H1 (cell line): ENCODE measurements around the gene HDAC8. TPM values are rescaled to one million over a fixed set of nuclear protein-coding genes. Genes with fewer than 3 reads are reported as not detected.
"Not testable (repeated sequence)": the region's sequence is repeated elsewhere in the genome, so short reads cannot be mapped to it uniquely, and the experiment has no call there.

ENCODE experiments used
- CTCF ChIA-PET: fragments of 300-600 bp; sonication (Branson Sonifier 250); formaldehyde crosslinking; loops from one replicate; lab custom pipeline; 2021; ENCODE audit not compliant: partially characterized antibody; lab: Charles Lee
- POLR2A ChIA-PET: fragments of 300-600 bp; sonication (Branson Sonifier 250); formaldehyde crosslinking; loops from one replicate; lab custom pipeline; 2021; ENCODE audit warnings: inconsistent platforms; ENCODE audit not compliant: partially characterized antibody; lab: Charles Lee
- DNase-seq, 2 experiments: peaks; one replicate each; pipeline versions ENCODE4 v3.0.0 to v3.0.0-alpha.2; 2010 to 2022; ENCODE audit warnings: low spot score in 2 of 2, low read depth in 1 of 2, mixed read lengths in 1 of 2
- FAIRE-seq: peaks from 2 replicates; lab custom pipeline; 2011; peaks lifted over from hg19 to GRCh38; lab: Jason Lieb, UNC
- H2AFZ ChIP-seq: 2 replicates; pipeline ENCODE4 v1.8.1; 2012; ENCODE audit warnings: low read length, inconsistent platforms
- H2AK5ac ChIP-seq: 2 replicates; pipeline ENCODE4 v1.6.1; 2013; ENCODE audit warnings: low read depth, low read length
- H2BK120ac ChIP-seq: replicated peaks from 2 replicates; pipeline ENCODE3; 2013; ENCODE audit warnings: low read depth, low read length, inconsistent platforms
- H2BK12ac ChIP-seq: 2 replicates; pipeline ENCODE4 v1.6.1; 2013; ENCODE audit warnings: low read depth, low read length
- H2BK15ac ChIP-seq: 2 replicates; pipeline ENCODE4 v1.6.1; 2013; ENCODE audit warnings: low read length
- H2BK20ac ChIP-seq: 2 replicates; pipeline ENCODE4 v1.6.1; 2013; ENCODE audit warnings: low read length
- H2BK5ac ChIP-seq: 2 replicates; pipeline ENCODE4 v1.6.1; 2013; ENCODE audit warnings: low read depth, low read length
- H3K14ac ChIP-seq: 2 replicates; pipeline ENCODE4 v1.6.1; 2013; ENCODE audit warnings: inconsistent platforms; ENCODE audit not compliant: insufficient read length
- H3K18ac ChIP-seq: 2 replicates; pipeline ENCODE4 v1.6.1; 2013; ENCODE audit warnings: low read length; ENCODE audit errors: extremely low read depth
- H3K23ac ChIP-seq: 2 replicates; pipeline ENCODE4 v1.6.1; 2013; ENCODE audit warnings: inconsistent platforms; ENCODE audit not compliant: insufficient read length
- H3K23me2 ChIP-seq: 2 replicates; pipeline ENCODE4 v1.6.1; 2013; ENCODE audit warnings: low read depth, low read length
- H3K27ac ChIP-seq: 2 replicates; pipeline ENCODE4 v1.6.1; 2011; ENCODE audit warnings: low read depth, low read length, inconsistent platforms
- H3K27me3 ChIP-seq, 4 experiments: replicated peaks in 1 of 4; 1 replicate in 1 of 4; 2 replicates in 3 of 4; pipeline versions ENCODE4 v1.6.1 to v1.8.1; 2011 to 2013; ENCODE audit warnings: low read length in 3 of 4, mild to moderate bottlenecking in 3 of 4, inconsistent platforms in 2 of 4, mixed read lengths in 2 of 4, moderate library complexity in 1 of 4; ENCODE audit not compliant: control insufficient read depth in 3 of 4, insufficient read depth in 3 of 4; ENCODE audit errors: extremely low read depth in 1 of 4
- H3K36me3 ChIP-seq, 4 experiments: 2 replicates each; pipeline versions ENCODE4 v1.6.1 to v1.8.1; 2011 to 2013; ENCODE audit warnings: mild to moderate bottlenecking in 4 of 4, low read length in 3 of 4, moderate library complexity in 2 of 4, control low read depth in 1 of 4, inconsistent platforms in 1 of 4; ENCODE audit not compliant: insufficient read depth in 4 of 4, control insufficient read depth in 2 of 4
- H3K4ac ChIP-seq: replicated peaks from 2 replicates; pipeline ENCODE3; 2013; ENCODE audit warnings: low read length, low read depth, mixed read lengths, inconsistent platforms; ENCODE audit not compliant: insufficient read length
- H3K4me1 ChIP-seq, 4 experiments: replicated peaks in 1 of 4; 1 replicate in 1 of 4; 2 replicates in 3 of 4; pipeline versions ENCODE4 v1.6.1 to v1.8.1; 2011 to 2013; ENCODE audit warnings: low read length in 3 of 4, inconsistent platforms in 2 of 4, mixed read lengths in 1 of 4; ENCODE audit not compliant: insufficient read depth in 4 of 4, control insufficient read depth in 3 of 4
- H3K4me2 ChIP-seq, 2 experiments: 2 replicates each; pipeline versions ENCODE4 v1.6.1 to v1.8.1; 2011 to 2013; ENCODE audit warnings: low read depth in 2 of 2, low read length in 2 of 2, control low read depth in 1 of 2, inconsistent platforms in 1 of 2, mild to moderate bottlenecking in 1 of 2; ENCODE audit not compliant: insufficient read depth in 1 of 2
- H3K4me3 ChIP-seq, 4 experiments: fragments of 200-600, 300-600 bp in 1 of 4; sonication (generic), shearing (Covaris generic), sonication (Bioruptor Twin) in 1 of 4; 2 replicates each; pipeline versions ENCODE4 v1.5.1 to v1.8.1; 2011 to 2016; ENCODE audit warnings: low read length in 4 of 4, low read depth in 3 of 4, control low read depth in 2 of 4, inconsistent platforms in 2 of 4, mild to moderate bottlenecking in 2 of 4, mixed read lengths in 1 of 4, moderate library complexity in 1 of 4; ENCODE audit not compliant: insufficient read depth in 2 of 4; ENCODE audit errors: extremely low read depth in 1 of 4
- H3K56ac ChIP-seq: replicated peaks from 2 replicates; pipeline ENCODE3; 2013; ENCODE audit warnings: low read depth, mild to moderate bottlenecking, mixed read lengths, low read length, inconsistent platforms; ENCODE audit not compliant: insufficient read length
- H3K79me1 ChIP-seq: 2 replicates; pipeline ENCODE4 v1.6.1; 2013; ENCODE audit warnings: low read depth, low read length, control low read depth
- H3K79me2 ChIP-seq, 2 experiments: 2 replicates each; pipeline versions ENCODE4 v1.6.1 to v1.8.1; 2012 to 2013; ENCODE audit warnings: low read length in 2 of 2, mild to moderate bottlenecking in 2 of 2, inconsistent platforms in 1 of 2; ENCODE audit not compliant: insufficient read depth in 2 of 2, control insufficient read depth in 1 of 2
- H3K9ac ChIP-seq, 4 experiments: replicated peaks in 1 of 4; 1 replicate in 1 of 4; 2 replicates in 3 of 4; pipeline versions ENCODE4 v1.6.1 to v1.8.1; 2011 to 2013; ENCODE audit warnings: low read depth in 3 of 4, low read length in 3 of 4, control low read depth in 2 of 4, mild to moderate bottlenecking in 2 of 4, moderate library complexity in 2 of 4, inconsistent platforms in 1 of 4; ENCODE audit errors: extremely low read depth in 1 of 4
- H3K9me3 ChIP-seq, 2 experiments: 2 replicates each; pipeline versions ENCODE4 v1.6.1 to v1.8.1; 2012 to 2013; ENCODE audit warnings: mild to moderate bottlenecking in 2 of 2, moderate library complexity in 2 of 2, control low read depth in 1 of 2, inconsistent platforms in 1 of 2, low read depth in 1 of 2, low read length in 1 of 2, mixed read lengths in 1 of 2; ENCODE audit not compliant: insufficient read depth in 2 of 2
- H4K20me1 ChIP-seq, 2 experiments: replicated peaks in 1 of 2; 2 replicates each; pipeline versions ENCODE3 to v1.8.1; 2011 to 2013; ENCODE audit warnings: inconsistent platforms in 2 of 2, low read length in 2 of 2, mild to moderate bottlenecking in 1 of 2; ENCODE audit not compliant: insufficient read depth in 2 of 2, control insufficient read depth in 1 of 2
- H4K5ac ChIP-seq: 2 replicates; pipeline ENCODE4 v1.6.1; 2013; ENCODE audit warnings: low read length, low read depth, mixed read lengths, inconsistent platforms; ENCODE audit not compliant: insufficient read length
- H4K8ac ChIP-seq: 2 replicates; pipeline ENCODE4 v1.8.0; 2013; ENCODE audit warnings: mild to moderate bottlenecking, moderate library complexity, low read length, inconsistent platforms; ENCODE audit not compliant: insufficient read depth; ENCODE audit errors: extremely low read depth
- H4K91ac ChIP-seq: replicated peaks from 2 replicates; pipeline ENCODE3; 2013; ENCODE audit warnings: low read length, mixed read lengths, inconsistent platforms; ENCODE audit not compliant: insufficient read length
- SP2 ChIP-seq: IDR thresholded peaks from 2 replicates; pipeline ENCODE4 v1.6.1; 2012; ENCODE audit warnings: mild to moderate bottlenecking, low read length, inconsistent platforms
- WGBS, 2 experiments: shearing (Covaris generic) in 1 of 2; methylation state at CpG; one replicate each; pipeline versions ENCODE4 v1.1.6 to v1.1.7; 2013 to 2015; ENCODE audit warnings: low lambda C conversion rate in 2 of 2, mixed read lengths in 2 of 2, inconsistent platforms in 1 of 2, low coverage in 1 of 2, missing lambda C conversion rate in 1 of 2; ENCODE audit not compliant: insufficient replicate concordance in 2 of 2, insufficient coverage in 1 of 2, insufficient read length in 1 of 2; ENCODE audit errors: extremely low coverage in 1 of 2, missing lambda C conversion rate in 1 of 2; 5-methylcytosine and 5-hydroxymethylcytosine counted together
- polyA plus RNA-seq, 7 experiments: library from polyadenylated mRNA; depleted of rRNA in 3 of 7; stranded (reverse) in 5 of 7; unstranded in 2 of 7; fragments of >200 nt in 5 of 7; fragments of 200-250 nt in 2 of 7; gene quantifications; 1 replicate in 5 of 7; 2 replicates in 1 of 7; 4 replicates in 1 of 7; pipeline versions ENCODE4 v1.2.1 to v1.2.3, GENCODE V29; 2011 to 2013; ENCODE audit warnings: missing spikeins in 2 of 7, mixed read lengths in 2 of 7
- total RNA-seq: library from RNA; stranded (reverse); fragmentation: NEBNext Ultra II Directional; extraction: Animal tissue kit (Norgen Biotek cat#: 25700); gene quantifications from 2 replicates; pipeline ENCODE4 v1.2.1, GENCODE V29; 2021

Gene HDAC8
- total and polyA plus RNA-seq, 2 of the 8 experiments (the other 6 are each of a cell fraction or from before 2014, with no cell fraction given) = 9.7 to 20.3 TPM

DNA sequence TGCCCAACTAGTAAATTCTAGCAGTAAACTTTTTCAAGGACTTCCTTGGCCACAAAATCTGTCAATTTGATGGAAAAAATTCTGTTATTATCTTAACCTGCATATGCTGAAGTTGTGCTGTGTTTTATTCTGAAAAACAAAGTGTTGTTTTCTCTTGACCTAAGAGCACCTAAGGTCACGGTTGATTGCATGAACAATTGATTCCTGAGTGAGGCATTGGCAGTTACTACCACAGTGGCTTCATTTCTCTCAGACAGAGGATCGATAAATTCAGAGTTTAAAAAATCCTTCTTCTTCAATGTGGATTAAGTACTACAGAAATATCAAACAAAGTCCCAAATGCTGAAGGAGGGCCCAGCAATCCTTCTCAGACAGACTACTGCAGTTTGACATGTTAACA, 6.2 kb downstream of the HDAC8 start:
- H4K91ac ChIP-seq = no peak overlapping the region
- H2BK120ac ChIP-seq = no peak overlapping the region
- peaks cover 2 to 17% (median 7%) of the 10 kb centered on the region in 4 experiments; a peak in 4 of 8 replicates for H3K36me3 ChIP-seq
- H3K23ac ChIP-seq = no peak overlapping the region
- H2BK5ac ChIP-seq = no peak overlapping the region
- H3K9me3 ChIP-seq = no peaks in the 10 kb centered on the region
- DNase-seq (no peak), FAIRE-seq (no peak)
- no peak overlapping the region for H3K18ac ChIP-seq
- H4K8ac ChIP-seq = no peak overlapping the region
- no peak overlapping the region for H3K4me3 ChIP-seq
- WGBS, 2 experiments = 87% methylated on average over 2 of the region's 2 CpGs; no CpG with 5 or more reads in 1 of the 2 experiments
- no peak overlapping the region for H2BK12ac ChIP-seq
- H4K5ac ChIP-seq = no peak overlapping the region
- H2BK20ac ChIP-seq = no peak overlapping the region
- H2BK15ac ChIP-seq = no peak overlapping the region
- H3K4ac ChIP-seq = no peak overlapping the region
- H3K79me2 ChIP-seq = no peaks in the 10 kb centered on the region
- no peak for TF ChIP-seq SP2
- no peak overlapping the region for H2AFZ ChIP-seq
- no peak overlapping the region for H3K4me2 ChIP-seq
- no peak overlapping the region for H3K27ac ChIP-seq
- H3K4me1 ChIP-seq = no peaks in the 10 kb centered on the region
- CTCF ChIA-PET = no interaction called here
- no peak overlapping the region for H3K14ac ChIP-seq
- no peaks in the 10 kb centered on the region for H3K27me3 ChIP-seq
- POLR2A ChIA-PET = no interaction called here
- no peaks in the 10 kb centered on the region for H3K79me1 ChIP-seq
- H3K9ac ChIP-seq = no peak overlapping the region
- H3K23me2 ChIP-seq = no peaks in the 10 kb centered on the region
- no peaks in the 10 kb centered on the region for H4K20me1 ChIP-seq
- H3K56ac ChIP-seq = no peak overlapping the region
- no peak overlapping the region for H2AK5ac ChIP-seq

DNA sequence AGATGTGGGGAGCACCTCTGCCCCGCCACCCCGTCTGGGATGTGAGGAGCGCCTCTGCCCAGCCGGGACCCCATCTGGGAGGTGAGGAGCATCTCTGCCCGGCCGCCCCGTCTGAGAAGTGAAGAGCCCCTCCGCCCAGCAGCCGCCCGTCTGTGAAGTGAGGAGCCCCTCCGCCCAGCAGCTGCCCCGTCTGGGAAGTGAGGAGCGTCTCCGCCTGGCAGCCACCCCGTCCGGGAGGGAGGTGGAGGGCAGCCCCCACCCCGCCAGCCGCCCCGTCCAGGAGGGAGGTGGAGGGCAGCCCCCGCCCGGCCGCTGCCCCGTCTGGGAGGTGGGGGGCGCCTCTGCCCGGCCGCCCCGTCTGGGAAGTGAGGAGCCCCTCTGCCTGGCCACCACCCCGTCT, 13.0 kb downstream of the HDAC8 start:
- DNase-seq, H3K18ac ChIP-seq, H3K9ac ChIP-seq, H2AK5ac ChIP-seq, H3K36me3 ChIP-seq, H3K4me1 ChIP-seq, FAIRE-seq, H3K14ac ChIP-seq, H3K27me3 ChIP-seq, H3K23me2 ChIP-seq, H2BK20ac ChIP-seq, H2BK15ac ChIP-seq, H2BK12ac ChIP-seq, CTCF ChIA-PET, H2AFZ ChIP-seq, H3K9me3 ChIP-seq, POLR2A ChIA-PET, H4K91ac ChIP-seq, H2BK5ac ChIP-seq, H3K79me1 ChIP-seq, H3K27ac ChIP-seq, H3K23ac ChIP-seq, H3K79me2 ChIP-seq, H3K4me2 ChIP-seq, H4K5ac ChIP-seq, H2BK120ac ChIP-seq, H4K20me1 ChIP-seq, H3K4ac ChIP-seq, H3K56ac ChIP-seq, H4K8ac ChIP-seq, H3K4me3 ChIP-seq: not testable (repeated sequence)
- WGBS, 2 experiments = no CpG with 5 or more reads among the region's 28 CpGs
